ENCODE data around the gene ELAVL3. TPM values are rescaled to one million over a fixed set of nuclear protein-coding genes. Genes with fewer than 3 reads are reported as not detected.
"Not testable (repeated sequence)": the region's sequence is repeated elsewhere in the genome, so short reads cannot be mapped to it uniquely, and the experiment has no call there.

ELAVL3 gene
- total RNA-seq, 2 experiments from 2014 or later: 0.71 TPM; not detected in 1

- H3K36me3 Mint-ChIP-seq (ENCODE audit: low read depth); H3K4me1 Mint-ChIP-seq (ENCODE audit: low read depth); POLR2A ChIA-PET; ATAC-seq; H3K9me3 Mint-ChIP-seq (ENCODE audit: insufficient read depth); H3K27ac Mint-ChIP-seq; H3K27me3 Mint-ChIP-seq (ENCODE audit: low read depth); H3K4me3 Mint-ChIP-seq; DNase-seq: not testable (repeated sequence)
- CTCF ChIA-PET: interaction anchor here (1.3 kb wide), 1 partner anchor 27 kb away, joined by 6 read pairs; no protein-coding TSS in a partner anchor
Observed at GRCh38 chr19:11455233-11455554, 25.7 kb downstream of the ELAVL3 start.

GRCh38 chr19:11453468-11454341, 27.1 kb downstream of the ELAVL3 start:
- no peak overlapping the region for H3K27ac Mint-ChIP-seq
- ChIA-PET POLR2A (no interaction called here), CTCF (no interaction called here)
- H3K4me1 Mint-ChIP-seq (ENCODE audit: low read depth): no peaks in the 10 kb centered on the region
- peaks cover 5% of the 10 kb centered on the region for H3K36me3 Mint-ChIP-seq (ENCODE audit: low read depth)
- no peak for ATAC-seq
- no peak overlapping the region for H3K4me3 Mint-ChIP-seq
- no peak for DNase-seq
- H3K27me3 Mint-ChIP-seq (ENCODE audit: low read depth): no peaks in the 10 kb centered on the region
- no peaks in the 10 kb centered on the region for H3K9me3 Mint-ChIP-seq (ENCODE audit: insufficient read depth)

GRCh38 chr19:11452620-11453310, 28.1 kb downstream of the ELAVL3 start:
- ChIA-PET POLR2A (interaction anchor here (0.6 kb wide), 1 partner anchor 1153 kb away, joined by 3 read pairs; no protein-coding TSS in a partner anchor), CTCF (interaction anchor here (1.1 kb wide), 1 partner anchor 30 kb away, joined by 3 read pairs; no protein-coding TSS in a partner anchor)
- ATAC-seq (no peak), DNase-seq (no peak)
- Mint-ChIP-seq H3K4me1 (ENCODE audit: low read depth) (no peaks in the 10 kb centered on the region), H3K9me3 (ENCODE audit: insufficient read depth) (no peaks in the 10 kb centered on the region), H3K4me3 (no peak overlapping the region), H3K36me3 (ENCODE audit: low read depth) (peaks cover 7% of the 10 kb centered on the region), H3K27me3 (ENCODE audit: low read depth) (no peaks in the 10 kb centered on the region), H3K27ac (no peak overlapping the region)

GRCh38 chr19:11451871-11452619, 28.8 kb downstream of the ELAVL3 start:
- ATAC-seq (no peak), DNase-seq (no peak)
- ChIA-PET POLR2A (interaction anchor here (0.6 kb wide), 2 partner anchors 25 to 1152 kb away, joined by 3 to 4 read pairs; no protein-coding TSS in a partner anchor), CTCF (interaction anchor here (1.1 kb wide), 1 partner anchor 30 kb away, joined by 3 read pairs; no protein-coding TSS in a partner anchor)
- H3K27me3 Mint-ChIP-seq (ENCODE audit: low read depth): no peaks in the 10 kb centered on the region
- H3K9me3 Mint-ChIP-seq (ENCODE audit: insufficient read depth): no peaks in the 10 kb centered on the region
- H3K27ac Mint-ChIP-seq: no peak overlapping the region
- peaks cover 7% of the 10 kb centered on the region for H3K36me3 Mint-ChIP-seq (ENCODE audit: low read depth)
- H3K4me3 Mint-ChIP-seq: no peak overlapping the region
- H3K4me1 Mint-ChIP-seq (ENCODE audit: low read depth): no peaks in the 10 kb centered on the region

GRCh38 chr19:11451327-11451870, 29.4 kb downstream of the ELAVL3 start:
- CTCF ChIA-PET: interaction anchor here (1.1 kb wide), 1 partner anchor 31 kb away, joined by 3 read pairs; no protein-coding TSS in a partner anchor
- no peaks in the 10 kb centered on the region for H3K9me3 Mint-ChIP-seq (ENCODE audit: insufficient read depth)
- POLR2A ChIA-PET: no interaction called here

GRCh38 chr19:11450570-11451326, 30.1 kb downstream of the ELAVL3 start:
- Mint-ChIP-seq H3K4me1 (ENCODE audit: low read depth) (no peaks in the 10 kb centered on the region), H3K27ac (no peak overlapping the region), H3K9me3 (ENCODE audit: insufficient read depth) (no peaks in the 10 kb centered on the region), H3K27me3 (ENCODE audit: low read depth) (no peaks in the 10 kb centered on the region), H3K4me3 (no peak overlapping the region), H3K36me3 (ENCODE audit: low read depth) (peaks cover 9% of the 10 kb centered on the region)
- CTCF ChIA-PET: no interaction called here
- ATAC-seq: no peak
- POLR2A ChIA-PET: no interaction called here
- DNase-seq: no peak

More at GRCh38 chr19:11451327-11451870, 29.4 kb downstream of the ELAVL3 start:
- no peak overlapping the region for H3K27ac Mint-ChIP-seq
- H3K4me3 Mint-ChIP-seq: no peak overlapping the region
- H3K27me3 Mint-ChIP-seq (ENCODE audit: low read depth): no peaks in the 10 kb centered on the region
- peaks cover 9% of the 10 kb centered on the region for H3K36me3 Mint-ChIP-seq (ENCODE audit: low read depth)
- no peaks in the 10 kb centered on the region for H3K4me1 Mint-ChIP-seq (ENCODE audit: low read depth)
- DNase-seq (no peak), ATAC-seq (no peak)

- DNase-seq: no peak
- Mint-ChIP-seq H3K36me3 (ENCODE audit: low read depth) (peaks cover 17% of the 10 kb centered on the region), H3K27ac (no peak overlapping the region), H3K9me3 (ENCODE audit: insufficient read depth) (no peaks in the 10 kb centered on the region), H3K4me3 (no peak overlapping the region), H3K4me1 (ENCODE audit: low read depth) (no peaks in the 10 kb centered on the region), H3K27me3 (ENCODE audit: low read depth) (no peaks in the 10 kb centered on the region)
- ChIA-PET CTCF (interaction anchor here (0.9 kb wide), 1 partner anchor 14 kb away, joined by 4 read pairs; the partner anchor contains the start of gene PRKCSH), POLR2A (interaction anchor here (0.6 kb wide), 1 partner anchor 95 kb away, joined by 3 read pairs; no protein-coding TSS in a partner anchor)
- no peak for ATAC-seq
Observed at GRCh38 chr19:11448923-11449554, 31.8 kb downstream of the ELAVL3 start.

GRCh38 chr19:11448410-11448809, 32.4 kb downstream of the ELAVL3 start:
- DNase-seq (no peak), ATAC-seq (no peak)
- Mint-ChIP-seq H3K9me3 (ENCODE audit: insufficient read depth) (no peaks in the 10 kb centered on the region), H3K4me1 (ENCODE audit: low read depth) (no peaks in the 10 kb centered on the region), H3K4me3 (no peak overlapping the region), H3K36me3 (ENCODE audit: low read depth) (peaks cover 18% of the 10 kb centered on the region), H3K27me3 (ENCODE audit: low read depth) (no peaks in the 10 kb centered on the region), H3K27ac (no peak overlapping the region)
- POLR2A ChIA-PET: no interaction called here
- CTCF ChIA-PET: interaction anchor here (0.9 kb wide), 1 partner anchor 67 kb away, joined by 3 read pairs; no protein-coding TSS in a partner anchor

GRCh38 chr19:11447347-11448262, 33.2 kb downstream of the ELAVL3 start:
- H3K27ac Mint-ChIP-seq: no peak overlapping the region
- H3K4me3 Mint-ChIP-seq: no peak overlapping the region
- ChIA-PET CTCF (interaction anchor here (0.9 kb wide), 1 partner anchor 66 kb away, joined by 3 read pairs; no protein-coding TSS in a partner anchor), POLR2A (no interaction called here)
- ATAC-seq (no peak), DNase-seq (no peak)
- no peaks in the 10 kb centered on the region for H3K27me3 Mint-ChIP-seq (ENCODE audit: low read depth)
- no peaks in the 10 kb centered on the region for H3K4me1 Mint-ChIP-seq (ENCODE audit: low read depth)
- peaks cover 22% of the 10 kb centered on the region for H3K36me3 Mint-ChIP-seq (ENCODE audit: low read depth)
- H3K9me3 Mint-ChIP-seq (ENCODE audit: insufficient read depth): no peaks in the 10 kb centered on the region
